CD8-positive, alpha-beta memory T cell (primary cell): Measurements from ENCODE around the gene CTH. TPM values are rescaled to one million over a fixed set of nuclear protein-coding genes. Genes with fewer than 3 reads are reported as not detected.
"Not testable (repeated sequence)": the region's sequence is repeated elsewhere in the genome, so short reads cannot be mapped to it uniquely, and the experiment has no call there.

Source experiments
- CTCF ChIA-PET: fragments of 350-600 bp; sonication (Branson Sonifier 250); formaldehyde crosslinking; loops from one replicate; lab custom pipeline; 2021; ENCODE audit warnings: antibody characterized with exemption; lab: Charles Lee
- POLR2A ChIA-PET: fragments of 350-600 bp; sonication (Branson Sonifier 250); formaldehyde crosslinking; loops from one replicate; lab custom pipeline; 2021; ENCODE audit warnings: antibody characterized with exemption; lab: Charles Lee
- DNase-seq, 5 donors: peaks; one replicate each; pipeline versions ENCODE4 v3.0.0 to v3.0.0-alpha.2; 2020 to 2022; ENCODE audit warnings: mixed read lengths in 1 of 5
- H3K27ac ChIP-seq: one replicate; pipeline ENCODE4 v1.7.0; 2013; ENCODE audit warnings: low read depth, mild to moderate bottlenecking, low read length, moderate library complexity
- H3K27me3 ChIP-seq: 2 replicates; pipeline ENCODE4 v1.7.0; 2013; ENCODE audit warnings: low read length, mild to moderate bottlenecking; ENCODE audit not compliant: insufficient read depth, poor library complexity, severe bottlenecking
- H3K36me3 ChIP-seq: 2 replicates; pipeline ENCODE4 v1.7.0; 2013; ENCODE audit warnings: mild to moderate bottlenecking, low read length, moderate library complexity; ENCODE audit not compliant: insufficient read depth
- H3K4me1 ChIP-seq: 2 replicates; pipeline ENCODE4 v1.7.0; 2013; ENCODE audit warnings: mild to moderate bottlenecking, low read length, moderate library complexity; ENCODE audit not compliant: insufficient read depth
- H3K4me3 ChIP-seq: 2 replicates; pipeline ENCODE4 v1.7.0; 2013; ENCODE audit warnings: mild to moderate bottlenecking, low read length
- H3K9me3 ChIP-seq: 2 replicates; pipeline ENCODE4 v1.7.0; 2013; ENCODE audit warnings: mild to moderate bottlenecking, low read length
- H3K27ac Mint-ChIP-seq, 8 donors: one replicate each; pipeline ENCODE4 v1.8.0; 2020 to 2021; ENCODE audit warnings: mixed read lengths in 8 of 8, mild to moderate bottlenecking in 6 of 8, inconsistent platforms in 3 of 8, moderate library complexity in 3 of 8
- H3K27me3 Mint-ChIP-seq, 2 donors: one replicate each; pipeline ENCODE4 v1.8.0; 2020 to 2021; ENCODE audit warnings: mixed read lengths in 2 of 2, mild to moderate bottlenecking in 1 of 2, moderate library complexity in 1 of 2
- H3K36me3 Mint-ChIP-seq, 3 donors: one replicate each; pipeline ENCODE4 v1.8.0; 2020 to 2021; ENCODE audit warnings: mixed read lengths in 3 of 3, inconsistent platforms in 1 of 3, mild to moderate bottlenecking in 1 of 3
- H3K4me1 Mint-ChIP-seq, 3 donors: one replicate each; pipeline ENCODE4 v1.8.0; 2020 to 2021; ENCODE audit warnings: mixed read lengths in 3 of 3, inconsistent platforms in 1 of 3, mild to moderate bottlenecking in 1 of 3
- H3K4me3 Mint-ChIP-seq, 7 donors: one replicate each; pipeline ENCODE4 v1.8.0; 2020 to 2021; ENCODE audit warnings: mixed read lengths in 7 of 7, mild to moderate bottlenecking in 6 of 7, moderate library complexity in 4 of 7, inconsistent platforms in 2 of 7
- H3K9me3 Mint-ChIP-seq, 5 donors: one replicate each; pipeline ENCODE4 v1.8.0; 2020 to 2022; ENCODE audit warnings: mixed read lengths in 5 of 5, mild to moderate bottlenecking in 3 of 5, moderate library complexity in 2 of 5, inconsistent platforms in 1 of 5
- polyA plus RNA-seq: library from polyadenylated mRNA; unstranded; fragments of 300-500 nt; fragmentation: Illumina TruSeq; gene quantifications from one replicate; pipeline ENCODE4 v1.2.3, GENCODE V29; 2021
- total RNA-seq, 2 experiments: library from RNA; stranded (reverse); gene quantifications; one replicate each; pipeline ENCODE4 v1.2.3, GENCODE V29; 2021

The CTH gene
- total RNA-seq (1 to 10 TPM; 9.0 to 9.5 TPM), polyA plus RNA-seq (2.5 TPM)

DNA sequence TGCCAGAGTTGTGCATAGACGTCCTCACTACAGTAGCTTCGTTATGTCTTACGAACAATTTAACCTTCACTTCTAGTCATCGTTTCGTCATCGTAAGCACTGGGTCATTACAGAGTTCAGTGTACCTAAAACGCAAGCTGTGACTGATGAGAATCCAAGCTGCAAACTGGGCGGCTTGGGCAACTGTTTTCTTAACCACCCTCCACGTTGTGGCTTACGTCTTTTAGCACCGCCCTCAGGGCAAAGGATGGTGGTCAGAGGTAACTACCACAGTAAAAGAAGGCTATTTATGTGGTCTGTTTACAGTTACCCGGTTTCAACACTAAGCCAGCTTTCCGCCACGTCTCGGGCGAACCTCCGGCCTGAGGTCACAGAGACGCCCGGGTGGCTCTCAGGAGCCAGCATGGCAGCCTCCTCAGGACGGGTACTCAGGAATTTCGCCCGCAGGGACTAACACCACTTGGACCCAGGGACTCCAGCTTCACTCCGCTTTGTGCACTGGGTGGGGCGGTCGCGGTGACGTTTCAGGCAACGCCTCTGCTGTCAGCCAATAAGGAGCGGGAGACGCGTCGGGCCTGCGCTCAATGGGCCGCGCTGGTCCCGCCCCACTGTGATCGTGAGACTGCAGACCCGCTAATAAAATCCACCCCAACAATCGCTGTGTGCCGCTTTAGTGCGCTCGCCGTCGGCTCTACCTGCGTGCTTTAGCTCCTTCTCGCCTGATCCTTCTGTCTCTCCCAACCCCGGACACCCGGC, at the start of gene CTH:
CTH (plus strand) TSS at position 665 of the 756 bp plus-strand sequence. CDS start 148 bp downstream, outside the sequence.
- Mint-ChIP-seq H3K4me1 (peaks cover 23 to 28% (median 26%) of the 10 kb centered on the region in 3 donors), H3K4me3 (peak within 1 kb of the TSS; percentile 94 to 99 (median 97)), H3K27me3 (peaks cover 4 to 12% of the 10 kb centered on the region in 2 donors), H3K36me3 (peaks cover 0 to 7% (median 0%) of the 10 kb centered on the region in 3 donors), H3K9me3 (no peaks in the 10 kb centered on the region), H3K27ac (peak within 1 kb of the TSS; percentile 96 to 98 (median 98))
- H3K4me3 ChIP-seq: peak within 1 kb of the TSS; percentile 94
- peaks cover 18% of the 10 kb centered on the region for H3K4me1 ChIP-seq
- H3K27me3 ChIP-seq: no peaks in the 10 kb centered on the region
- no peaks in the 10 kb centered on the region for H3K36me3 ChIP-seq
- peak within 1 kb of the TSS; percentile 92 for H3K27ac ChIP-seq
- ChIA-PET POLR2A (interaction anchor here (0.8 to 3.4 kb wide), 6 partner anchors 14 to 670 kb away, joined by 3 to 67 read pairs (median 4); partner anchors contain the start of genes ANKRD13C, LRRC40, SRSF11 and ZRANB2), CTCF (interaction anchor here (0.8 to 4.1 kb wide), 5 partner anchors 8 to 190 kb away, joined by 3 to 21 read pairs (median 3); partner anchors contain the start of genes ANKRD13C and SRSF11)
- peak; percentile 90 to 95 (median 92) for DNase-seq
- no peaks in the 10 kb centered on the region for H3K9me3 ChIP-seq

DNA sequence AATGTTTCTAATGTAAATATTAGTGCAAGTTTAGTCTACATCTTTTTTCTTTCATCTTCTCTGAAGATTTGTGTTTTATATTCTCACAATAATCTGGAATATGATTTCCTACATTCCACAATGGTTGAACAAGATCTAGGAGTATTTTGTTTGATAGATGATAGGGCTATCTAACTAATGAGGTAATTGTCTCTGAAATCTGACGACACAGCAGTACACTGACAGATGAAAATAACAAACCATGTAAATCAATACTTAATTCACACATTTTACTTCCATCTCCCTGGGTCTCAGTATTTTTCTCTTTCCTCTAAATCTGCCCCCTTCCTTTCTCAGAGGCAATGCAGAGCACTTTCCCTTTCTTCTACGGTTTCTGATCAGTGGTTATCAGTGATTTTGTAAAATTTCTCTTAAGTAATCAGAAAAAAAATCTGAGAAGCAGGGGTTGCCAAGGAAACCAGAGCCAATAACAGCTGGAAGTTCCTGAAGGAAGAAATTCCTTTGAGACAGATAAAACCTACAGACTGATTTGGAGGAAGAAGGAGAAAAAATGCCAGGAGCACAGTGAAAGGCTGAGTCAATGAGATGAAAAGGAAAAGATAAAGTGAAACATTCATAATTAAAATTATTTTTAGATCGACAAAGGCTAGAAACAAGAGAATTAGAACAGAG, 49.2 kb upstream of the CTH start:
- ChIA-PET POLR2A (no interaction called here), CTCF (no interaction called here)
- DNase-seq: no peak
- peaks cover 2 to 8% (median 8%) of the 10 kb centered on the region in 3 donors for H3K4me1 Mint-ChIP-seq
- peaks cover 0 to 8% (median 0%) of the 10 kb centered on the region in 3 donors for H3K36me3 Mint-ChIP-seq
- no peak overlapping the region for H3K27ac ChIP-seq
- no peaks in the 10 kb centered on the region for H3K9me3 ChIP-seq
- no peaks in the 10 kb centered on the region for H3K36me3 ChIP-seq
- no peaks in the 10 kb centered on the region for H3K9me3 Mint-ChIP-seq
- no peak overlapping the region for H3K4me3 Mint-ChIP-seq
- no peaks in the 10 kb centered on the region for H3K27me3 Mint-ChIP-seq
- no peaks in the 10 kb centered on the region for H3K4me1 ChIP-seq
- no peaks in the 10 kb centered on the region for H3K27me3 ChIP-seq
- H3K27ac Mint-ChIP-seq: no peak overlapping the region
- H3K4me3 ChIP-seq: no peak overlapping the region

DNA sequence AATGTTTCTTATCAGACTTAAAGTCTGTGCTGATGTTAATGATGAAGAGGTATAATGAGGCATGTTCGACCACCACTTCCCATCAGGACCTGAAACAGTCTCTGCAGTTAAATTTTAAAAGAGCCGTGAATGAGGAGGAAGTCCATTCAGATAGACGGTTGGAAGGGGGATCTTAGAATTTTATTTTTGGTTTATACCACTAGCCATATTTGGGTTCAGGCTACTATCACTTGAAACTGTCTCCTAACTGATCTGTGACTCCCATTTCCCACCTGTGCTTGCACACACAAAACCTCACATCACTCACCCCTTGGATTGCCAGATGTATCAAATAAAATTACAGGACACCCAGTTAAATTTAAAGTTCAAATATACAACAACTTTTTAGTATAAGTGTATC, 46.6 kb upstream of the CTH start:
- H3K9me3 ChIP-seq: no peaks in the 10 kb centered on the region
- no peak overlapping the region for H3K27ac Mint-ChIP-seq
- no peaks in the 10 kb centered on the region for H3K27me3 Mint-ChIP-seq
- no peak overlapping the region for H3K4me3 ChIP-seq
- no peaks in the 10 kb centered on the region for H3K4me1 ChIP-seq
- H3K36me3 Mint-ChIP-seq: peaks cover 0 to 8% (median 2%) of the 10 kb centered on the region in 3 donors
- POLR2A ChIA-PET: no interaction called here
- H3K36me3 ChIP-seq: no peaks in the 10 kb centered on the region
- DNase-seq: no peak
- CTCF ChIA-PET: no interaction called here
- no peaks in the 10 kb centered on the region for H3K9me3 Mint-ChIP-seq
- H3K4me1 Mint-ChIP-seq: peaks cover 7 to 13% (median 12%) of the 10 kb centered on the region in 3 donors
- H3K27me3 ChIP-seq: no peaks in the 10 kb centered on the region
- no peak overlapping the region for H3K4me3 Mint-ChIP-seq
- no peak overlapping the region for H3K27ac ChIP-seq

DNA sequence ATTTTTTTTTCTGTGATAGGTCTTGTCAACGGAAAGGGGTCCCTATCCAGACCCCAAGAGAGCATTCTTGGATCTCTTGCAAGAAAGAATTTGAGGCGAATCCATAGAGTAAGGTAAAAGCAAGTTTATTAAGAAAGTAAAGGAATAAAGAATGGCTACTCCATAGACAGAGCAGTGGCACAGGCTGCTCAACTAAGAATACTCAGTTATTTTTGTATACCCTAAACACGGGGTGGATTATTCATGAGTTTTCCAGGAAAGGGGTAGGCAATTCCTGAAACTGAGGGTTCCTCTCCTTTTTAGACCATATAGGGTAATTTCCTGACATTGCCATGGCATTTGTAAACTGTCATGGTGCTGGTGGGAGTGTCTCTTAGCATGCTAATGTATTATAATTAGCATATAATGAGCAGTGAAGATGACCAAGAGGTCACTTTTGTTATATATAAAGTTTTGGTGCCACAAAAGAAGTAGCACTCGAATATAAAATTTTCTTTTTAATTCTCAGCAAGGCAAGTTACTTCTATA, 44.6 kb upstream of the CTH start:
- H3K27ac Mint-ChIP-seq, H3K36me3 ChIP-seq, H3K36me3 Mint-ChIP-seq, H3K9me3 ChIP-seq, H3K27me3 ChIP-seq, CTCF ChIA-PET, H3K27me3 Mint-ChIP-seq, DNase-seq, H3K4me3 ChIP-seq, H3K9me3 Mint-ChIP-seq, H3K4me3 Mint-ChIP-seq, H3K27ac ChIP-seq, POLR2A ChIA-PET, H3K4me1 ChIP-seq: not testable (repeated sequence)
- H3K4me1 Mint-ChIP-seq: peaks cover 7 to 12% (median 8%) of the 10 kb centered on the region in 3 donors

DNA sequence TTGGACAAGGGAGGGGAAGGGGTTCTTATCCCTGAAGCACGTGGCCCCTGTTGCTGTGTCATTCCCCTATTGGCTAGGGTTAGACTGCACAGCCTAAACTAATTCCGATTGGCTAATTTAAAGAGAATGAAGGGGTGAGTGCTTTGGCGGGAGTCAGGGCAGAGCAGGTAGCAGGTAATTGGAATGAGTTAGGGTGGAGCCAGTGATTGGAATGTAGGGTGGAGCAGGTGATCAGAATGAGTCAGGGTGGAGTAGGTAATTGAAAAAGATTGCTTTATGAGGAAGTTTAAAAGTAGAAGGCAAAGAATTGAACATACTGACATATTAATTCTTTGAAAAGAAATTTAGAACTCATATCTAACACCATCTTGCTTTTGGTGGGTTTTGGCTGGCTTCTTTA, 44.1 kb upstream of the CTH start:
- H3K27me3 ChIP-seq, H3K27me3 Mint-ChIP-seq, H3K9me3 ChIP-seq, H3K4me3 ChIP-seq, H3K36me3 ChIP-seq, POLR2A ChIA-PET, H3K27ac ChIP-seq, H3K4me3 Mint-ChIP-seq, CTCF ChIA-PET, H3K9me3 Mint-ChIP-seq, H3K36me3 Mint-ChIP-seq, H3K4me1 ChIP-seq, DNase-seq: not testable (repeated sequence)
- Mint-ChIP-seq H3K27ac (peak overlapping the region in 3 of 8 donors; percentile 66 to 75 (median 74)), H3K4me1 (peaks cover 7 to 12% (median 8%) of the 10 kb centered on the region in 3 donors)

DNA sequence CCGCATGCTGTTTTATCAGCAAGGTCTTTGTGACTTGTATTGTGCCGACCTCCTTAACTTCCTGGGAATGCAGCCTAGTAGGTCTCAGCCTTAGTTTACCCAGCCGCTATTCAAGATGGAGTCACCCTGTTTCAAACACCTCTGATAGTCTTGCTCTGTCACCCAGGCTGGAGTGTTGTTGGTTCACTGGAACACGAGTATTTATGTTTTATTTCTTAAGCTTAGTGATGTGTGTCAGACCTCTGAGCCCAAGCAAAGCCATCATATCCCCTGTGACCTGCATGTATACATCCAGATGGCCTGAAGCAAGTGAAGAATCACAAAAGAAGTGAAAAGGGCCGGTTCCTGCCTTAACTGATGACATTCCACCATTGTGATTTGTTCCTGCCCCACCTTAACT, 43.7 kb upstream of the CTH start:
- H3K27me3 ChIP-seq, H3K9me3 Mint-ChIP-seq, POLR2A ChIA-PET, CTCF ChIA-PET, H3K27ac Mint-ChIP-seq, H3K4me3 ChIP-seq, H3K27me3 Mint-ChIP-seq, H3K36me3 Mint-ChIP-seq, H3K27ac ChIP-seq, DNase-seq, H3K36me3 ChIP-seq, H3K4me1 ChIP-seq, H3K4me3 Mint-ChIP-seq, H3K9me3 ChIP-seq: not testable (repeated sequence)
- H3K4me1 Mint-ChIP-seq: peaks cover 7 to 12% (median 8%) of the 10 kb centered on the region in 3 donors

DNA sequence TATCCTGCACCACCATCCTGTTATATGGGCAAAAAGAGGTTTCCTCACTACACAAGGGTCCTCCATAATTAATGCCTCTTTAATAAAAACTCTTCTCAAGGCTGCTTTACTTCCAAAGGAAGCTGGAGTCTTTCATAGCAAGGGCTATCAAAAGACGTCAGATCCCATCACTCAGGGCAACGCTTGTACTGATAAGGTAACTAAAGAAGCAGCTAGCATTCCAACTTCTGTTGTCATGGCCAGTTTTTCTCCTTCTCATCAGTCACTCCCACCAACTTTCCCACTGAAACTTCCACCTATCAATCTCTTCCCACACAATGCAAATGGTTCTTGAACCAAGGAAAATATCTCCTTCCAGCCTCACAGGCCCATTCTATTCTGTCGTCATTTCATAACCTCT, 39.5 kb upstream of the CTH start:
- H3K9me3 Mint-ChIP-seq, H3K27ac Mint-ChIP-seq, H3K4me1 Mint-ChIP-seq, H3K27me3 ChIP-seq, H3K4me3 ChIP-seq, POLR2A ChIA-PET, H3K4me1 ChIP-seq, H3K4me3 Mint-ChIP-seq, DNase-seq, H3K27ac ChIP-seq, H3K27me3 Mint-ChIP-seq, CTCF ChIA-PET, H3K36me3 ChIP-seq, H3K36me3 Mint-ChIP-seq, H3K9me3 ChIP-seq: not testable (repeated sequence)

DNA sequence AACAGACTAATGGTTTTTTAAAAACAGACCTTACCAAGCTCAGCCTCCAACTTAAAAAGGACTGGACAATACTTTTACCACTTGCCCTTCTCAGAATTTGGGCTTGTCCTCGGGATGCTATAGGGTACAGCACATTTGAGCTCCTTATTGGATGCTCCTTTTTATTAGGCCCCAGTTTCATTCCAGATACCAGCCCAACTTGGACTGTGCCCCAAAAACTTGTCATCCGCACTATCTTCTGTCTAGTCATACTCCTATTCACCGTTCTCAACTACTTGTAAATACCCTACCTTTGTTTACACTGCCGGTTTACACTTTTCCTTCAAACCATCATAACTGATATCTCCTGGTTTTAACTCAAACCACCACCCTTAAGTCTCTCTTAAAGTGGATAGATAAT, 38.6 kb upstream of the CTH start:
- no peak overlapping the region for H3K4me3 Mint-ChIP-seq
- Histone ChIP-seq H3K4me3 (no peak overlapping the region), H3K9me3 (no peaks in the 10 kb centered on the region), H3K27me3 (no peaks in the 10 kb centered on the region), H3K36me3 (no peaks in the 10 kb centered on the region), H3K27ac (no peak overlapping the region), H3K4me1 (no peaks in the 10 kb centered on the region)
- no peak for DNase-seq
- H3K9me3 Mint-ChIP-seq: no peaks in the 10 kb centered on the region
- H3K4me1 Mint-ChIP-seq: peaks cover 0 to 1% (median under 1%) of the 10 kb centered on the region in 3 donors
- H3K27me3 Mint-ChIP-seq: no peaks in the 10 kb centered on the region
- ChIA-PET POLR2A (no interaction called here), CTCF (no interaction called here)
- H3K36me3 Mint-ChIP-seq: peaks cover 0 to 2% (median 0%) of the 10 kb centered on the region in 3 donors
- no peak overlapping the region for H3K27ac Mint-ChIP-seq
